Activated gamma-delta T cell (primary cell): ENCODE data around the gene TRIM4.

Source experiments
- DNase-seq: peaks from one replicate; lab custom pipeline; 2025; lab: John Stamatoyannopoulos, UW

TRIM4 gene

DNA sequence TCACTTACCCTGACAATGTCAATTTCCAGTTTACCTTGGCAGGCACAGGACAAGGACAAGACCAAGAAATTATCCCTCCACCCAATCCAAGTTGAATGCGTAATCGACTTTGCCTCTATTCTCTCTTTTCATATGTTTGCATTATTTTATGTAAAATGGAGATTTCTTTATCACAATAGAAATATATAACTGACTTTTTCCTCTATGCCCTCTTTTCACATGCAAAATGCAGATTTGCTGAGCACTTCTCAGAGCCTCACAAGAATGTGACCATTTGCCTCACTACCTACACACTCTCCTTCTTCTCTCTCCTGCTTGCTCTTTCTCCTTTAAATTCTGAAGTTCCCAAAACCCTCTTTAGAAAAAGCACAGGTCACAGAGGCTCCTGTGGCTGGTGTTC lies 76.4 kb downstream of the TRIM4 start:
- no peak for DNase-seq
